WI38 (cell line): ENCODE data around the gene DNAH11.
"Not testable (repeated sequence)": the region's sequence is repeated elsewhere in the genome, so short reads cannot be mapped to it uniquely, and the experiment has no call there.

Source experiments
- H3K4me3 ChIP-seq: 2 replicates; pipeline ENCODE4 v1.5.1; 2011; ENCODE audit warnings: low read depth, mild to moderate bottlenecking, control low read depth, low read length
- CTCF ChIP-seq: IDR thresholded peaks from 2 replicates; pipeline ENCODE4 v1.5.1; 2012; ENCODE audit warnings: low read depth, mild to moderate bottlenecking, control low read depth, low read length

DNAH11 gene

GRCh38 chr7:21844742-21845141 is 301.9 kb downstream of the DNAH11 start:
- no peak for TF ChIP-seq CTCF
- H3K4me3 ChIP-seq: no peak overlapping the region

- no peak overlapping the region for H3K4me3 ChIP-seq
- TF ChIP-seq CTCF: no peak
Measured at GRCh38 chr7:21850531-21851285, 307.9 kb downstream of the DNAH11 start.

GRCh38 chr7:21851559-21851967 is 308.7 kb downstream of the DNAH11 start:
- H3K4me3 ChIP-seq: no peak overlapping the region
- no peak for TF ChIP-seq CTCF

- not testable (repeated sequence) for H3K4me3 ChIP-seq
Measured at GRCh38 chr7:21865631-21866204, 322.9 kb downstream of the DNAH11 start.

- no peak overlapping the region for H3K4me3 ChIP-seq
- no peak for TF ChIP-seq CTCF
Measured at GRCh38 chr7:21866731-21867130, 323.9 kb downstream of the DNAH11 start.

GRCh38 chr7:21867226-21867625 is 324.4 kb downstream of the DNAH11 start:
- no peak for TF ChIP-seq CTCF
- H3K4me3 ChIP-seq: no peak overlapping the region

- no peak for TF ChIP-seq CTCF
- no peak overlapping the region for H3K4me3 ChIP-seq
Measured at GRCh38 chr7:21867816-21868575, 325.2 kb downstream of the DNAH11 start.
